RWPE2 (cell line): Measurements from ENCODE around the gene ARID4B.

Source experiments
- ATAC-seq: fragments of 200-7000 bp; cut with Tn5 transposase; 3 replicates; pipeline ENCODE4 v1.9.1; 2021; ENCODE audit warnings: low read depth
- DNase-seq: peaks from one replicate; pipeline ENCODE4 v3.0.0-alpha.2; 2020; ENCODE audit warnings: low spot score
- H3K27ac ChIP-seq: fragments of 450-650 bp; 2 replicates; pipeline ENCODE4 v1.5.1; 2017; ENCODE audit warnings: mild to moderate bottlenecking; ENCODE audit not compliant: poor library complexity, severe bottlenecking
- H3K27me3 ChIP-seq: fragments of 250-450 bp; sonication (Bioruptor Pico); 2 replicates; pipeline ENCODE4 v1.5.1; 2021; ENCODE audit warnings: mild to moderate bottlenecking, moderate library complexity; ENCODE audit not compliant: insufficient read depth, poor library complexity, severe bottlenecking
- H3K36me3 ChIP-seq: fragments of 250-450 bp; sonication (Bioruptor Pico); 2 replicates; pipeline ENCODE4 v1.5.1; 2020; ENCODE audit warnings: low read depth, mild to moderate bottlenecking, moderate library complexity
- H3K4me1 ChIP-seq: fragments of 250-450 bp; sonication (Bioruptor Pico); 2 replicates; pipeline ENCODE4 v1.5.1; 2021; ENCODE audit warnings: mild to moderate bottlenecking, moderate library complexity; ENCODE audit not compliant: insufficient read depth, poor library complexity, severe bottlenecking
- H3K4me3 ChIP-seq: fragments of 250-450 bp; sonication (Bioruptor Pico); 2 replicates; pipeline ENCODE4 v1.5.1; 2021; ENCODE audit warnings: mild to moderate bottlenecking, moderate library complexity; ENCODE audit not compliant: severe bottlenecking
- H3K9me3 ChIP-seq: fragments of 250-450 bp; sonication (Bioruptor Pico); 2 replicates; pipeline ENCODE4 v1.5.1; 2021; ENCODE audit warnings: mild to moderate bottlenecking, moderate library complexity; ENCODE audit not compliant: severe bottlenecking
- CTCF ChIP-seq: fragments of 450-650 bp; IDR thresholded peaks from one replicate; pipeline ENCODE4 v1.5.1; 2017; ENCODE audit warnings: mild to moderate bottlenecking, moderate library complexity; ENCODE audit not compliant: poor library complexity, severe bottlenecking

Gene ARID4B

DNA sequence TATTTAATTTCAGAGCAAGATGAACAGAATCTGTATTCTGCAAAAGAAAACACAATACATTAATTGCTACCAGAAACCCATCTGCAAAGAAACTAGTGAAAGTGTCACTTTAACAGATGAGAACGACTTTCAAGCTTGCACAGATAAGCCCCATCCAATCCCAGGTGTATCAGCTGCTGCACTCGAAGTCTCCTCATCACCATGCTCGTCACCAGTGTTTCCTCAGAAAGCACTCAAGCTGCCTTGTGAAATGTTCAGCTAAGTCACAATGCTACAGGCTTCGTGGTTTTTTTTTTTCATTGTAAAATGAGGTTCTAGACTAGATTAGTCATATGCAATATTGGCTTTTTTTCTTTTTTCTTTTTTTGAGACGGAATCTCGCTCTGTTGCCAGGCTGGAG lies 196.0 kb downstream of the ARID4B start:
- ATAC-seq (no peak), DNase-seq (no peak)
- Histone ChIP-seq H3K9me3 (no peaks in the 10 kb centered on the region), H3K4me1 (peaks cover 3% of the 10 kb centered on the region), H3K27ac (no peak overlapping the region), H3K36me3 (peaks cover 38% of the 10 kb centered on the region), H3K27me3 (no peaks in the 10 kb centered on the region), H3K4me3 (no peak overlapping the region)
- TF ChIP-seq CTCF, result no peak

- no peak overlapping the region for H3K4me3 ChIP-seq
- H3K9me3 ChIP-seq, result no peaks in the 10 kb centered on the region
- ATAC-seq (no peak), DNase-seq (no peak)
- peaks cover 7% of the 10 kb centered on the region for H3K4me1 ChIP-seq
- no peak for TF ChIP-seq CTCF
- no peaks in the 10 kb centered on the region for H3K27me3 ChIP-seq
- peaks cover 38% of the 10 kb centered on the region for H3K36me3 ChIP-seq
- H3K27ac ChIP-seq, result no peak overlapping the region
Observed at GRCh38 chr1:235130766-235131270, 197.2 kb downstream of the ARID4B start.

- Histone ChIP-seq H3K4me1 (peaks cover 7% of the 10 kb centered on the region), H3K36me3 (peaks cover 40% of the 10 kb centered on the region), H3K27me3 (no peaks in the 10 kb centered on the region), H3K4me3 (no peak overlapping the region), H3K27ac (no peak overlapping the region), H3K9me3 (no peaks in the 10 kb centered on the region)
- ATAC-seq (no peak), DNase-seq (no peak)
- no peak for TF ChIP-seq CTCF
Observed at GRCh38 chr1:235129774-235130570, 198.0 kb downstream of the ARID4B start.

- Histone ChIP-seq H3K27ac (peak within 1 kb of the TSS; percentile 58), H3K36me3 (peaks cover 47% of the 10 kb centered on the region), H3K9me3 (no peaks in the 10 kb centered on the region), H3K27me3 (no peaks in the 10 kb centered on the region), H3K4me3 (peak within 1 kb of the TSS; percentile 80), H3K4me1 (peaks cover 11% of the 10 kb centered on the region)
- peak; percentile 95 for ATAC-seq
- DNase-seq, result peak; percentile 91
- no peak for TF ChIP-seq CTCF
Observed at GRCh38 chr1:235128456-235129328, 199.3 kb downstream of the ARID4B start, which contains the start of gene TOMM20. TOMM20 (minus strand) TSS chr1:235128837; CDS start chr1:235128715, 122 bp downstream.
